ENCODE measurements around the gene SLC8A1. TPM values are rescaled to one million over a fixed set of nuclear protein-coding genes. Genes with fewer than 3 reads are reported as not detected.

SLC8A1 gene
- total and polyA plus RNA-seq, 10 of the 15 experiments (the other 5 are each of a cell fraction or from before 2014, with no cell fraction given) = under 0.01 to 1.2 (median 0.01) TPM; not detected in 3

DNA sequence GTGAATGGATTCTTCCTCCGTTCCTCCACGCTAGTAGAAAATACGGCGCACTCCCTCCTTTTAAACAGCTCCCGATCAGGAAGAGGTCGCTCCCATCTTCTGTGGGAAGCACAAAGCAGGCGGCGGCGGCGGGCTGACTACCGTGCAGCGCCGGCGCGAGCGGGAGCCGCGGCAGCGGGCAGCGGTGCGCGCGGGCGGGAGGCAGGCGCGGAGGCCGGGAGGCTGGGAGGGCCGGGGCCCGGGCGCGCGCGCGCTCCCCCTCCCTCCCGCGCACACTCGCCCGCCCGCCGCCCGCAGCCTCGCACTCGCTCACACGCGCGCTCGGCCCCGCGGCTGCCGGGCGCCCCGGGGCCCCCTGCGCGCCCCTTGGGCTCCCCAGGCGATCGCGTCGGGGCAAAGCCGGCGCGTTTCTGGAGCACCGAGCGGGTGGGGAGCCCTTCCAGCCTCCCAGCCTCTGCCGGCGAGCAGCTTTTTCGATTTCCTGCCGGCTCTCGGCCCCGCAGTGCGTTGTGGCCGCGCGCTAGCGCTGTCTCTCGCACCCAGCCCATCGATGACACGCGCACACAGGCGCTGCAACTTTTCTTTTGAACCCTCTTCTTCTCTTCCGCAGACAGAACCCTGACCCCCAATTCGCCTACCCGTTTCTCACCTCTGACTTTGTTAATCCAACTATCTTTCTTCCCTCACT lies at the start of gene SLC8A1 (continued):
- TF ChIP-seq, protein P1, sequence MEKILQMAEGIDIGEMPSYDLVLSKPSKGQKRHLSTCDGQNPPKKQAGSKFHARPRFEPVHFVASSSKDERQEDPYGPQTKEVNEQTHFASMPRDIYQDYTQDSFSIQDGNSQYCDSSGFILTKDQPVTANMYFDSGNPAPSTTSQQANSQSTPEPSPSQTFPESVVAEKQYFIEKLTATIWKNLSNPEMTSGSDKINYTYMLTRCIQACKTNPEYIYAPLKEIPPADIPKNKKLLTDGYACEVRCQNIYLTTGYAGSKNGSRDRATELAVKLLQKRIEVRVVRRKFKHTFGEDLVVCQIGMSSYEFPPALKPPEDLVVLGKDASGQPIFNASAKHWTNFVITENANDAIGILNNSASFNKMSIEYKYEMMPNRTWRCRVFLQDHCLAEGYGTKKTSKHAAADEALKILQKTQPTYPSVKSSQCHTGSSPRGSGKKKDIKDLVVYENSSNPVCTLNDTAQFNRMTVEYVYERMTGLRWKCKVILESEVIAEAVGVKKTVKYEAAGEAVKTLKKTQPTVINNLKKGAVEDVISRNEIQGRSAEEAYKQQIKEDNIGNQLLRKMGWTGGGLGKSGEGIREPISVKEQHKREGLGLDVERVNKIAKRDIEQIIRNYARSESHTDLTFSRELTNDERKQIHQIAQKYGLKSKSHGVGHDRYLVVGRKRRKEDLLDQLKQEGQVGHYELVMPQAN (conservative IDR thresholded peaks at IDR 0.05) = no peak
- no peak for TF ChIP-seq YY1 (IDR thresholded peaks at IDR 0.05; ENCODE audit: low read depth, low read length)
- no peak for TF ChIP-seq BHLHE40 (IDR thresholded peaks at IDR 0.05; ENCODE audit: borderline replicate concordance in 1 of 2, low read depth in 2 of 2, low read length in 1 of 2)
- no peak for TF ChIP-seq ETV6 (conservative IDR thresholded peaks at IDR 0.05 in 1 of 2, IDR thresholded peaks at IDR 0.05 in 1 of 2; ENCODE audit: borderline replicate concordance in 1 of 2, low read depth in 1 of 2)
- no peak for TF ChIP-seq HDAC6 (IDR thresholded peaks at IDR 0.05; ENCODE audit: unreplicated experiment)
- TF ChIP-seq POU2F2 (IDR thresholded peaks at IDR 0.05; ENCODE audit: borderline replicate concordance, low read depth, low read length) = no peak
- no peak for TF ChIP-seq FOXK2 (IDR thresholded peaks at IDR 0.05)
- no peak for TF ChIP-seq SUZ12 (IDR thresholded peaks at IDR 0.05; ENCODE audit: unreplicated experiment)
- TF ChIP-seq NRF1 (conservative IDR thresholded peaks at IDR 0.05; ENCODE audit: low read depth, low read length) = no peak
- TF ChIP-seq SRF (IDR thresholded peaks at IDR 0.05; ENCODE audit: low read depth in 2 of 2, low read length in 2 of 2) = no peak
- TF ChIP-seq ZNF384 (IDR thresholded peaks at IDR 0.05; ENCODE audit: borderline replicate concordance, low read depth, low read length) = no peak

Data from GM12878 (cell line).